Measurements from ENCODE around the gene PAX8.

The PAX8 gene

GRCh38 chr2:113277474-113278072, 1.1 kb downstream of the PAX8 start:
- no peak overlapping the region for H3K9ac ChIP-seq (ENCODE audit: low read depth, low read length)
- no peaks in the 10 kb centered on the region for H4K20me1 ChIP-seq (ENCODE audit: insufficient read depth, low read length)
- ATAC-seq (ENCODE audit: insufficient read depth, low read depth) = no peak
- H2AFZ ChIP-seq (ENCODE audit: low read depth, low read length) = no peak overlapping the region
- no peak overlapping the region for H3K4me3 ChIP-seq (ENCODE audit: low read depth in 1 of 2, low read length in 2 of 2)
- no peak overlapping the region for H3K27ac ChIP-seq (ENCODE audit: low read length)
- no peaks in the 10 kb centered on the region for H3K79me2 ChIP-seq (ENCODE audit: insufficient read depth, low read length)
- no peaks in the 10 kb centered on the region for H3K9me3 ChIP-seq (ENCODE audit: insufficient read depth, low read length, severe bottlenecking)
- H3K27me3 ChIP-seq (ENCODE audit: insufficient read depth, low read length, poor library complexity) = peaks cover 15% of the 10 kb centered on the region
- no peak for DNase-seq
- H3K36me3 ChIP-seq (ENCODE audit: insufficient read depth, low read length) = no peaks in the 10 kb centered on the region
- TF ChIP-seq EZH2 (IDR thresholded peaks at IDR 0.05; ENCODE audit: borderline replicate concordance, low read depth, low read length, severe bottlenecking) (no peak), CTCF (IDR thresholded peaks at IDR 0.05; ENCODE audit: borderline replicate concordance, extremely low read depth, low read length, poor library complexity, severe bottlenecking) (no peak)
- no peaks in the 10 kb centered on the region for H3K4me1 ChIP-seq (ENCODE audit: insufficient read depth, low read length)
- no peak overlapping the region for H3K4me2 ChIP-seq (ENCODE audit: insufficient read depth, low read length)

DNA sequence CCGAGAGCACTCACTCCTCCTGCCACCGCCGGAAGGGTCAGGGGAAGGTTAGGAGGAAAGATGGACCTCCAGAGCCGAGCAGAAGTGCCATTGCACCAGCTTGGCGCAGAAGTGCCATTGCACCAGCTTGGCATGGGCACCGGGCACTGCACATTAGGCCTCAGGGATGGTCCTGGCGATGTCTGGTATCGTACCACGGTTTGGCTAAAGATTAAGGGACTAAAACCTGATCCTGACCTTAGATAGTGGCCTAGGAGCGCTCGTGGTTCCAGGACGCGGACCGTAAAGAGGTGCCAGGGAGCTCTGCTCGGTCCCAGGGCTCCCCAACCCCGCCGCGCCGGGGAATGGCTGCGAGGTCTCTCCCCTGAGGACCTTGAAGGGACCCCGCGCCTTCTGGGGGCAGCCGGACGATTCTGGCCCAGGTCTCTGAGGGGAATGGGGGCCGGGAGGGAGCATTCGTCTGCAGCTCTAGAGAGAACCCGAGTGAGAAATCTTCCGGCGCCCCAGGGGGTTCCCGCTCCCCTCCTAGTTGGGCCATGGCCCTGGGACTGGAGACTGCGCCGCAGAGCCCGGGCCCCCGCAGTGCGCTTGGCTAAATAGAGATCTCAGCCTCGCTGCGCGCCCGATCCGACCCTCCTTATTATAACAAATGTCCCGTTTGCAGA, 1.8 kb downstream of the PAX8 start:
- TF ChIP-seq EZH2 (IDR thresholded peaks at IDR 0.05; ENCODE audit: borderline replicate concordance, low read depth, low read length, severe bottlenecking) = no peak
- TF ChIP-seq CTCF (IDR thresholded peaks at IDR 0.05; ENCODE audit: borderline replicate concordance, extremely low read depth, low read length, poor library complexity, severe bottlenecking) = no peak

DNA sequence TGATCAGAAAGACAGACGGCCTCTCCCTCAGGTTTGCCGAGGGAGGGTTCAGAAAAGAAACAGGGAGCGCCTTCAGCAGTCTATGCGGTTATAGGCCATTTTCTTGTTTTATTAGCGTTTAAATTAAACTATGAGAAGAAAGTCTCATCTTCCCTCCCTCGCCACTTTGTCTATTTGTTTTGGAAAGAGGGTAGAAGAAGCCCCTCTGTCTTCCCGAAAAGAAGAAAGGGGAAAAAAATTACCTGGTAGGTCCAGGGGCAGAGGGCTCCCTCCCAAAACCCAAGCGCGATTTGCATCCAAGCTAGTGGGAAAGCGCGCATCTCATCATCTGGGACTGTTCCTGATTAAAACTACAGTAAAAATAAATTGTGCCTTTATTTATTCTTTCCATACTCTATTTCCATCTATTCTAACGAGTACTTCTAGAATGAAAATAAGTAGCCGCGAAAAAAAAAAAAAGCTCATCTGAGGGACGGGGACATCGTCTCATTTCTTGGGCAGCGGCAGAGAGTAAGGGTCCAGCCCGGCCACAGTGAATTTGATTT, 2.4 kb downstream of the PAX8 start:
- no peaks in the 10 kb centered on the region for H3K4me1 ChIP-seq (ENCODE audit: insufficient read depth, low read length)
- H3K27ac ChIP-seq (ENCODE audit: low read length) = no peak overlapping the region
- H3K4me3 ChIP-seq (ENCODE audit: low read depth in 1 of 2, low read length in 2 of 2) = no peak overlapping the region
- H3K79me2 ChIP-seq (ENCODE audit: insufficient read depth, low read length) = no peaks in the 10 kb centered on the region
- TF ChIP-seq EZH2 (IDR thresholded peaks at IDR 0.05; ENCODE audit: borderline replicate concordance, low read depth, low read length, severe bottlenecking) (no peak), CTCF (IDR thresholded peaks at IDR 0.05; ENCODE audit: borderline replicate concordance, extremely low read depth, low read length, poor library complexity, severe bottlenecking) (no peak)
- ATAC-seq (ENCODE audit: insufficient read depth, low read depth) (no peak), DNase-seq (no peak)
- peaks cover 13% of the 10 kb centered on the region for H3K27me3 ChIP-seq (ENCODE audit: insufficient read depth, low read length, poor library complexity)
- H4K20me1 ChIP-seq (ENCODE audit: insufficient read depth, low read length) = no peaks in the 10 kb centered on the region
- H2AFZ ChIP-seq (ENCODE audit: low read depth, low read length) = no peak overlapping the region
- no peak overlapping the region for H3K4me2 ChIP-seq (ENCODE audit: insufficient read depth, low read length)
- H3K36me3 ChIP-seq (ENCODE audit: insufficient read depth, low read length) = no peaks in the 10 kb centered on the region
- H3K9me3 ChIP-seq (ENCODE audit: insufficient read depth, low read length, severe bottlenecking) = no peaks in the 10 kb centered on the region
- H3K9ac ChIP-seq (ENCODE audit: low read depth, low read length) = no peak overlapping the region

More for the DNA sequence above, 1.8 kb downstream of the PAX8 start:
- no peak overlapping the region for H3K27ac ChIP-seq (ENCODE audit: low read length)
- no peaks in the 10 kb centered on the region for H4K20me1 ChIP-seq (ENCODE audit: insufficient read depth, low read length)
- H3K79me2 ChIP-seq (ENCODE audit: insufficient read depth, low read length) = no peaks in the 10 kb centered on the region
- no peak overlapping the region for H2AFZ ChIP-seq (ENCODE audit: low read depth, low read length)
- no peak overlapping the region for H3K4me2 ChIP-seq (ENCODE audit: insufficient read depth, low read length)
- H3K4me1 ChIP-seq (ENCODE audit: insufficient read depth, low read length) = no peaks in the 10 kb centered on the region
- H3K9ac ChIP-seq (ENCODE audit: low read depth, low read length) = no peak overlapping the region
- ATAC-seq (ENCODE audit: insufficient read depth, low read depth) = no peak
- no peaks in the 10 kb centered on the region for H3K36me3 ChIP-seq (ENCODE audit: insufficient read depth, low read length)
- no peak for DNase-seq
- no peaks in the 10 kb centered on the region for H3K9me3 ChIP-seq (ENCODE audit: insufficient read depth, low read length, severe bottlenecking)
- peaks cover 14% of the 10 kb centered on the region for H3K27me3 ChIP-seq (ENCODE audit: insufficient read depth, low read length, poor library complexity)
- H3K4me3 ChIP-seq (ENCODE audit: low read depth in 1 of 2, low read length in 2 of 2) = no peak overlapping the region

All from DND-41 (cell line).